GM19238 (cell line): ENCODE measurements around the gene TGIF2.

Experiments
- DNase-seq: peaks from one replicate; pipeline ENCODE4 v3.0.0; 2011; ENCODE audit warnings: low spot score; ENCODE audit not compliant: insufficient read length

Gene TGIF2

DNA sequence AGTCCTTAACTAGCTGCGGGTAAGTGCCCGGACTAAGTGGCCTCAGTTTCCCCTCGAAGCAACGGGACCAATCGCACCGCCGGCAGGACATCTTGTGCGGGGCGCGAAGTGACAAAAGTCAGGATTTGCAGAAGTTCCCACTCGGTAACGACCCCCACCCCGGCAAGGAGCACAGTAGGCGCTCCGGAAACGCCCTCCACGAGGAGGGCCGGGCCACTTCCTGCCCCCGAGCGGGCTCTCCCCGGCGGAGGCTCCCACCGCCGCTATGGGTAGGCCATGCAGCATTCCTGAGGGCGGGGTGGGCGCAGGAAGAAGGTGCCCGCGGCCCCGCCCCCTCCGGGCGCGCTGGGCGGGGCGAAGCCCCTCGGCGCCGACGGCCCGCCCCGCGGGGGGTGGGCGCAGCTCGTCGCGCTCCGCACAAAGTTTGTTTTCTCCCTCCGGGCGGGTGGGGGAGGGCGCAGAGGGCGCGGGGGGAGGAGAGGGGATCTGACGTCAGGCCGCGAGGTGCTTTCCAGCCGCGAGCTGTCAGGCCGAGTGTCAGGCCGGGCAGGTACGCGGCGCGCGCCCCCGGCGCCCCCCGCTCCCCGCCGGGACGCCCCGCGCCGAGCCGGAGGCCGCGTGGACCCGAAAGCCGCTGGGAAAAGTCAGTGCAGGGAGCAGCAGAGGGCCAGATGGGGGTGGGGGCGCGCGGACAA is at the start of gene TGIF2:
Gene TGIF2, plus strand, starts transcription at position 495 of the 695 bp plus-strand sequence. CDS start 5,178 bp downstream, outside the sequence.
- peak; percentile 98 for DNase-seq

DNA sequence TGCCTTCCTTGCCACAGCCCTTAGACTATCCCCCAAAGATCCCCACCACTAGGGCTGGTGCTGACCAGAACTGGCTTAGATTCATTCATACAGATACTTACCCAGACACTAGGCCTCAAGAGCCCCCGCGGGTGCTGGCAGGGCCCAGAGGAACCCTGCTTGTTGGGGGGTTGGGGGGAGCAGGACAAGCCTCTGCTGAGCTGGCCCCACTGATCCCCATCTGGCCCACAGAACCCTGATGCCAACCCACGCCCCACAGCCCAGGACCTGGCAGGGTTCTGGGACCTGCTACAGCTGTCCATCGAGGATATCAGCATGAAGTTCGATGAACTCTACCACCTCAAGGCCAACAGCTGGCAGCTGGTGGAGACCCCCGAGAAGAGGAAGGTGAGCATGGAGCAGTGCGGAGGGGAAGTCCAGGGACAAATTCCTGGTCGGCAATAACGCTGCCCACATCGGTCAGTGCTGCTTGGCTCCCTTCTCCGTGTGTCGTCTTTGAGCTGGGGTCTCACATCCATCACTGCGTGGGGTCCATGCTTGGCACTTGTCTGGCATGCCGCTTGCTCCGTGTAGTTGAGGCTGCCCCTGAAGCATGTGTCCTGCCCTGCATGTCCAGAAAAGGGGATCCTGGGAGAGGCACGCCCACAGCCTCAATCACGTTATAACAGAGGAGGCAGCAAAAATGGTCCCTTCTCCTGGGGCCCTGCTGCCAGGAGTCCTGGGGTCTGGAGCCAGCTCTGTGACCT is 47.6 kb upstream of the TGIF2 start:
- no peak for DNase-seq

DNA sequence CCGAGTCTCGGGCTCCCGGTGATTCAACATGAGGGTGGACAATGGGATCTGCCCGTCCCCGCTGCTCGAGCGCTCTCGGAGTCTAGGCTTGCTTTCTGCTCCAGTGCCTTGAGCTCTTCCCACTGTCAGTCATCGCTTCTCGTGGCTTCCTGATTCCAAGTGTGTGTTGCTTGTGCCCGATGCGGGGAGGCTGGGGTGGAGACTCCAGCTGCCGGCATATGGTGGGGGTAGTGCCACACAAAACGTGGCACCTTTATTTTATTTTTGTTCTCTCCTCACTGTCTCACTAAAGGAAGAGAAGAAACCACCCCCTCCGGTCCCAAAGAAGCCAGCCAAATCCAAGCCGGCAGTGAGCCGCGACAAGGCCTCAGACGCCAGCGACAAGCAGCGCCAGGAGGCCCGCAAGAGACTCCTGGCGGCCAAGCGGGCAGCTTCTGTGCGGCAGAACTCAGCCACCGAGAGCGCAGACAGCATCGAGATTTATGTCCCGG is 46.8 kb upstream of the TGIF2 start:
- DNase-seq = no peak

DNA sequence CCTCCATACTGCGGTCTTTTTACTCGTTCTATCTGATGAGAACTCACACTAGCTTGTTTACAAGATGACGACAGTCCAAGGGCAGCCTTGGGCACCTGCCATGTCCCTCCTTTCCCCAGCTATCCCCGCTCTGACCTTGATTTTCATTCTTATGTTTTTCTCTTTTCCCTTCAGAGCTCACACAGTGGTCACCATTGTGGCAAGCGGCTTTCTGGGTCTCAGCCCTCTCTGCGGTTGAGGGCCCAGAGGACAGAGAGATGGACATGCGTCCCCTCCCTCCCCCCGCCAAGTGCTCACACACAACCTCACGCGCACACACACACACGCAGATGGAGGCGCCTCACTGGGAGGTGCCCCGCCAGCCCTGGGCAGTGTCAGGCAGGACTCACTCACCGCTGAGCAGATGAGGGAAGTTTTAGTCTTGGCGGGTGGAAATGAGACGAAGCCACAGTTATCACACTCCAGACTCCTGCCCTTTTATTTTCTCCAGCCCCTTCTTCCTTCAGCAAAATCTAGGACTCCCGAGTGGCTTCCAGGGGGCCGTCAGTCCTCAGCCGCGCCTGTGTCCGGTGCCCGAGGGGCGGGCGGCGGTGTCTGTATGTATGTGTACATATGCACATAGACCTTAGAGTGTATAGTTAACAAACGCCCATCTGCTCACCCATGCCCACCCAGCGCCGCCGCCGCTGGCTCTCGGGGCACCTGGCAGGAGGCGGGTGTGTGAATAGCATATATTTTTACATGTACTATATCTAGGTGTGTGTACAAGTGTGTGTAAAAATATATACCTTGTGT is 45.9 kb upstream of the TGIF2 start:
- no peak for DNase-seq

DNA sequence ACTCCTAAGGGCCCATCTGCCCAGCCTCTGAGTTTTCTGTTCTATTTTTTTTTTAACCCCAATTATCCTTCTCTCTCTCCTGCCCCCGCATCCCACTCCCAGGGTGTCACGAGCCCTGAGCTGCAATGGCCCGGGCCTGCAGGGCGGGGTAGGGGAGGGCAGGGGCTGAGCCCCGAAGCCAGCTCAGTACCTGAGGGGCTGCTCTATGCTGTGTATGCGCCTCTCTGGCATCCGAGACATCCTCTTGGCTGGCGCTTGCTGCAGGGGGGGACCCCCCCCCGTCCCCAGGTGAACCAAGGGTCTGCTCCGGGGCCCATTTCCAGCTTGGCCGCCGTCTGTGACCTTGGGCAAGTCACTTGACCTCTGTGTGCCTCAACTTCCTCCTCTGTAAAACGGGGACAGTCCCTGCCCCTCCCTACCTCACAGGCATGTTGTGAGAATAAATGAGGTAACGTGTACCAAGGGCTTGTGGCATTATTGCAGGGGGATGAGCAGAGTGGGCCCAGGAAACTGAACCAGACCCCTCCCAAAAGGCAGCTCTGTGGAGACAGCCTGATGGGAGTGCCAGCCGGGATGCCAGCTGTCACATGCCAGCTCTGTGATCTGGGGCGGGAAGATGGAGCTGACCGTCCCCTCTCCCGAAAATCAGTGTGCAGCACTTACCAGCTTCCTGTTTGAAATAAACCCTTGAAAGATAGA is 45.1 kb upstream of the TGIF2 start:
- no peak for DNase-seq

DNA sequence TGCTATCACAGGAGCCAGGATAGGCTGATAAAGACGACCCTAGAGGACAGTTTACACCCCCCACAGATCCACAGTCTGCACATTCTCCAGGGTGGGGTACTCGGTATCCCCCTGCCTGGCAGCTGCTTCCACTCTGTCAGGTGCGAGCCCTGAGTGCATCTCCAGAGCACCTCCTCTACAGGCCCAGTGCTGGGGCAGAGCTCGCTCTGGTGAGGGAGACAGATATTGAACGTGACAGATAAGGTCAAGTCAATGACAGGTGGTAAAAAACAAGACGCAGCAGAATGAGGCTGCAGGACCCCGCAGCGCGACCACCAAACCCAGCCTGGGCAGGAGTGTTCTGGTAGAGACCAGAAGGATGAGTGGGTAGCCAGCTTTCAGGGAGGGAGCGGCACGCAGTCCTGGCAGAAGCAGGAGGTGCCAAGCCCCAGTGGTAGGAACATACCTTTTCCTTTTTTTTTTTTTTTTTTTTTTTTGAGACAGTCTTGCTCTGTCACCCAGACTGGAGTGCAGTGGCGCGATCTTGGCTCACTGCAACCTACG is 44.5 kb upstream of the TGIF2 start:
- DNase-seq = no peak

DNA sequence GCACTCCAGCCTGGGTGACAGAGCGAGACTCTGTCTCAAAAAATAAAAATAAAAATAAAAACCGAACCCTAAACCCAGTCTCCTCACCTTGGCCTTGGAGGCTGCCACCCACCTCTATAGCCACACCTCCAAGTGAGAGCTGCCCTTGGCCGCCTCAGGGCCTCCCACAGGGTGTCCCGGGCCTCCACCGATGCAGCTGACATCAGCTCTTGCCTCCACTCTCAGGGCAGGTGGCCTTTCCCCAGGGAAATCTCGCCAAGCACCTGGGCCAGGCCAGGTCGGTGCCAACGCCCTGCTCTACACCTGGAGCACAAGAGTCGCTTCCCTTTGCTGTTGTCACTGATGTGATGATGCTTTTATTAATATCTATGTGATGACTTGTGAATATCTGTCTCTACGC is 41.0 kb upstream of the TGIF2 start:
- DNase-seq = no peak

DNA sequence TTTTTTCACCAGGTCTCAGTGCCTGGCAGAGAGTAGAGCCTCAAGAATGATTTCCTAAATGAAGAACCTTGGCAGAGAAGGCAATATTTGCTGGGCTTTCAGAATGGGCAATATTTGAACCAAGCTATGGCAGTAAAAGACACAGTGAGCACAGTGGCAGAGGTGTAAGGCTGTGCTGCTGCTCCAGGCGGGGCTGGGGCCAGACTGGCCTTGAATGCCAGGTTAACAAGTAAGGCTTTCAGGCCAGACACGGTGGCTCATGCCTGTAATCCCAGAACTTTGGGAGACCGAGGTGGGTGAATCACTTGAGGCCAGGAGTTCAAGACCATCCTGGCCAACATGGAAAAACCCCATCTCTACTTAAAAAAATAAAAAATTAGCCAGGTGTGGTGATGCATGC is 40.6 kb upstream of the TGIF2 start:
- DNase-seq = no peak

DNA sequence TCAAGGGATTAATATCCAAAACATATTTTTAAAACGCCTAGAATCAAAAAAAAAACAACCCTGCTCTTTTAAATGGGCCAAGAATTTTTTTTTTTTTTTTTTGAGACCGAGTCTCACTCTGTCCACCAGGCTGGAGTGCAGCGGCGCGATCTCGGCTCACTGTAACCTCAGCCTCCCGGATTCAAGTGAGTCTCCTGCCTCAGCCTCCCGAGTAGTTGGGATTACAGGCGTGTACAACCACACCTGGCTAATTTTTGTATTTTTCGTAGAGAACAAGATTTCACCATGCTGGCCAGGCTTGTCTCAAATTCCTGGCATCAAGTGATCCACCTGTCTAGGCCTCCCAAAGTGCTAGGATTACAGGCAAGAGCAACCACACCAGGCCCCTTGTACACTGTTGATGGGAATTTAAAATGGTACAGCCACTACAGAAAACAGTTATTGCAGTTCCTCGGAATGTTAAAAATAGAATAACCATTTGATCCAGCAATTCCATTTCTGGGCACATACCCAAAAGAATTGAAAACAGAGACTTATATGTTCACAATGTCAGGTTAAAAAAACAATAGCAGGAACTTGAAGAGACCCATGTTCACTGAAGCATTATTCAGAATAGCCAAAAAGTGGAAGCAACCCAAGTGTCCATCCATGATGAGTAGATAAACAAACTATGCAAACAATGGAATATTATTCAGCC is 35.2 kb upstream of the TGIF2 start:
- no peak for DNase-seq

DNA sequence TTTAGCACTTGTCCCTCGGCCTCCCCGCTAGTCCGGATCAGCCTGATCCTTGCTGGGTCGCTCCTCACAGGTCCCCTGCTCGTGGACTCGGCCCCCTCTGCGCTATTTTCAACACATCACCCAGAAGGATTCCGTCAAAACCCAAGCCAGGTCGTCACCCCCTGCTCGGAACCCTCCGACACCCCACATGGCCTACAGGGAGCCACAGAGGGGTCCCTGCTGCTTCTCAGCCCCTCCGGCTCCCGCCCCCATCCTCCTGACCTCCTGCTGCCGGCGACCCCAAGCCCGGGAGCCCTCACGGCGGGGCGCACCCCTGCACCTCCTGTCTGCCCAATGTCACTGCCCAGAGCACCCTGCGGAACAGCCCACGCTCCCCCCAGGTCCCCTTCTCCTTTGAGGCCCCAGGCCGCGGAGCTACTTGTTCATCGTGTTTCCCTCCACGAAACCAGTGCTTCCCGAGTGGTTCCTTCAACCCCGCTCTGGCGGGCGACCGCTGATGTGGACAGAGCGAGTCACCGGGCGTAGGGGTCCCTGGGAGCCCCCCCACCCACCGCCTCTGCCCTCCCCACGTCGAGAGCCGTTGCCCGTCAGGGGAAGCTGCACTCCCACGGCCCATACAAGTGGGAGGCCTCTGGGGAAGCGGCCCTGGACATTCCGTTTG is 32.7 kb upstream of the TGIF2 start:
- no peak for DNase-seq

DNA sequence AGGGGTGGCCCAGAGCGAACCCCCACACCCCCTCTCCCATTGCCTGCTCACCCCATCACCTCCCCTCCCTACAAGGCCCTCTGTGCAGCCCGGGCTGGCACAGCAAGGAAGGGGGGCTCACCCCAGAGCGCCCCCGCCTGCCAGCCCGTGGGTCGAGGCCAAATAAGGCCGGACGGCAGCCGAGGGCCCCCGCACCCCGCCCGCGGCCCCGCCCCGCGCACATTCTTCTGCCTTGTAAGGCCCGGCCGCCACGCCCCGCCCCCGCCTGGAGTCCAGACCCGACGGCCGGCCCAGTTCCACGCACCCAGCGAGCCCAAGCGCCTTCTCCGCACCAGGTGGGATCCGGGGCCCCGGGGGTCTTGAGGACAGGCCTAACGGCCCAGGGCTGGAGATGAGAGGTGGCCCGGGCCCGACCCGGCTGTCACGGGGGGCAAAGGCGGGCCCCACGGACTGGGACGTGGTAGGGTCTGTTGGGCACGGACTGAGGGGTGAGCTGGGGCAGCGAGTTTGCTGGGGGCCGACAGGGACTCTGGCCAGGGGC is 32.1 kb upstream of the TGIF2 start, which contains the start of gene MYL9:
Gene MYL9, plus strand, starts transcription at position 293 of the 541 bp plus-strand sequence. CDS start 3,366 bp downstream, outside the sequence.
- no peak for DNase-seq

DNA sequence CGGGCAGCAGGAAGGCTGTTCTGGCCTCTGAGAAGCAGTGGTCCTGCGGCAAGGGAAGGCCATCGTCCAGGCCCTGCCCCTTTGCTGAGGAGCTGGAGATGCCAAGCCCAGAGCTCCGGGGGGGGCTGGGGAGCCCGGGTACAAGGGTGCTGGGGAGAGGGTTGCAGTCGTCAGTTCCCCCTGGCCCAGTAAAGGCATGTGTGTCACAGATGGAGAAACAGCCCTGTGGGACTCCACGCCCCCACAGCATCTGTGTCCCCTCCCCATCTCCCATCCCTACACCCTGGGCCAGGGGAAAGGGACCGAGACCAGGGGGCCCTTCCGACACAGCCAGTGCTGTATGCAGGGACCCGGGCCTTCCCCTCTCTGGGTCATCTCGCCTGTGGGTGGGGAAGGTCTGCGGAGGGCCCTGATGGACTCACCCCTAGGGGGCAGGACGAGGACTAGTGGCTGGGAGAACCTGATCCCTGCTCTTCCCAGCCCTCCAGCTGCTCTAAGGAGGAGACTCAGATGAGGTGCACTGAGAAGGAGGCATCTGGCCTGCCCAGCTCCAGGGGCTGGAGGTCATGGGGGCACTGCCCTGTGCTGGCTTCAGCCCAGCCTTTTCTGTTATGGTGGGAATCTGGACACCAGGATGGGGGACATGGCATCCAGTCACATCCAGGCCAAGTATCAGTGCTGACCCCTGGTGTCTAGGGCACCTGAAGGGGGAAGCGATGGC is 31.5 kb upstream of the TGIF2 start:
- no peak for DNase-seq

DNA sequence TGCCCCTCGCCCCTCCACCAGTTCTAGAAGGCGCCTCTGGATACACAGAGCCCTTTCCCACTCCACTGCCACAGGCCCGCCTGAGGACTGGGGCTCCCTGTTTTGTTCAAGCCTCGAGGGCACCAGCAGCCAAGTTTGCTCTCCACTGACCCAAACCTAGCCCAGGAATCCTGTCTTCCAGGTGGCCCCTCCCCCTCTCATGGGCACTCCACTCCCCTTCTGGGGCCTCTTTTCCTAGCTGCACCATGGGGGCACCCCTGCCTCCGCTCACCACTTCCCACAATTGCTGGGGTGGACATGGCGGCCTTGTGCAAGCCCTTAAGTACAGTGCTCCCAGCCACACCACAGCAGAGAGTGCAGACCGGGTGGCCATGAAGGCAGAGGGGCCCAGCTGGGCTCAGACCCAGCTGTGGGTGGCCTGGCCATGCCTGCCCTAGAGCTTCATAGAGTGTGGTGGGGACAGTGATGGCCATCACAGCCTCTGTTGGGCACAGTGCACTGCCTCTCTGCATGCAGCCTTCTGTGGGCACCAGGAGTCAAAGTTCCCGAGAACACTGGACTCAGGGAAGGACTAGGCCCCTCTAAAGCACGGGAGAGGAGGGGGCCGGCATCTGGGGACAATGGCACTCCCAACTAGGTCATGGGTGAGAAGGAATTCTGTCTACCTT is 30.7 kb upstream of the TGIF2 start:
- DNase-seq = no peak

DNA sequence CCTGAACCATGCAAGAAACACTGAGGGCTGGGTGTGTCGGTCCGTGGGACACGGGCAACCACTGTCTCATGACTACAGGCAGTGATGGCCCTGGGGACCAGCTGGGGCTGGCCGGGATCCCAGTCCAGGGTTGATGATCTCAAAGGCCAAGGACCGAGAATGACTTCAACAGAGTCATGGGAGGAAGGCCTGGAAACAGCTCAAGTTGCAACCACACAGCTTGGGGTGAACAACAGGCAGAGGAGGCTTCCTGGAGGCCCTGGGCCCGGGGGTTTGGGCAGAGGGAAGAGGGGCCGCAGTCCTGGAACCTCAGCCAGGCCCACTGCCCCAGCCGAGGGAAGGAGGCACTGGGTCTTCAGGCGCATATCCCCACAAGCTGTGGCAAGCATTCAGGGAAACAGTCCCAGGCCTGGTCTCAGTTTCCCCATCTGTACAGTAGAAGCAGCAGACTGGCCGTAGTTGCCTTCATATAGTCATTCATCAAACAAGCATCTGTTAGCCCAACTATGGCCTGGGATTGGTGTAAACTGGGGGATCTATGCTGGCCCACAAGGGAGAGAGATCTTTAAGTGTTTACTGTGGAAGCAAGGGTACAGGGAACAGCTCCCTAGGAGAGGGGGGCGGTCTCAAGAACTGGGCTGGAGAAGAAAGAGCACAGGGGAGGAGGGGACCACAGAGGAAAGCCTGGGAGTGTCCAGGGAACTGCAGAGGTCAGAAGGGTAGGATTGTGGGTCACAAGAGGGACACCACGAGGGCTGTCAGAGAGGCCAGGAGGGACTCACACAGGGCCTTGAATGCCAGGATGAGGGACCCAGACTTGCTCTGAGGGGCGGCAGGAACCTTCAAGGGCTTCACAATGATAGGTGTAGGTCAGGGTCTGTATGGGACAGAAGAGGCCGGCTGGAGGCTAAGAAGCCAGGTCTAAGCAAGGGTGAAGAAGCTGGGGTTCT is 29.9 kb upstream of the TGIF2 start:
- no peak for DNase-seq

DNA sequence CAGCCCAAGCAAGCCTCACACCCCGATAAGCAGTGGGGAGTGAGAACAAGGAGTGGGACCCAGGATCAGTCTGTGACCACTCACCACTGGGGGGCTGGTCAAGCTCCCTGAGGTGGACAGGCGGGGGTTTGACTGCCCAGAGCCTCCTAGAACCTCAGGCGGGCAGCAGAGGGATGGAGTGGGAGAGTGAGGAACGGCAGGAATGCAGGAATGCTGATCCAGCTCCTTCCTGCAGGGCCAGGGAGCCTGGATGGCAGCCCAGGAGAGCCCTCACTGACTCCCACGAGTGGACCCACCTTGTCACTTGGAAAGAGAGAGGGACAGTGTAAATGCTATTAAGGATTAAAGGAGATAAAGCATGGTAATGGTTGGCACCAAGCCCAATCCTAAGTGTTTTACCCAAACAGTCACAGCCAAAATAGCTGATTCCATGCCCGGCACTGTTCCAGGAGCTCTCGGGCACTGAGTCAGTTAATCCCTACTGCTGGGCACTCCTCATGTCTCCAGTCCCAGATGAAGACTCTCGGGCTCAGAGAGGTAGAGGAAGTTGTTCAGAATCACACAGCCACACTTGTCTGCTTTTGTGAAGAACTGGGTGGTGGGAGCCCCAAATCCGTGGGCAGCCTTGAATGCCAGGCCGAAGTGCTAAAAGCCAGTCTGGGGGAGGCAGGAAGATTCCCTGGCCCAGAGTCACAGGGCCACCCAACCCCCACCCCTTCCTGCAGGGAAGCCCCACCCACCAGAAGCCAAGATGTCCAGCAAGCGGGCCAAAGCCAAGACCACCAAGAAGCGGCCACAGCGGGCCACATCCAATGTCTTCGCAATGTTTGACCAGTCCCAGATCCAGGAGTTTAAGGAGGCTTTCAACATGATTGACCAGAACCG is 29.0 kb upstream of the TGIF2 start:
- DNase-seq = no peak

DNA sequence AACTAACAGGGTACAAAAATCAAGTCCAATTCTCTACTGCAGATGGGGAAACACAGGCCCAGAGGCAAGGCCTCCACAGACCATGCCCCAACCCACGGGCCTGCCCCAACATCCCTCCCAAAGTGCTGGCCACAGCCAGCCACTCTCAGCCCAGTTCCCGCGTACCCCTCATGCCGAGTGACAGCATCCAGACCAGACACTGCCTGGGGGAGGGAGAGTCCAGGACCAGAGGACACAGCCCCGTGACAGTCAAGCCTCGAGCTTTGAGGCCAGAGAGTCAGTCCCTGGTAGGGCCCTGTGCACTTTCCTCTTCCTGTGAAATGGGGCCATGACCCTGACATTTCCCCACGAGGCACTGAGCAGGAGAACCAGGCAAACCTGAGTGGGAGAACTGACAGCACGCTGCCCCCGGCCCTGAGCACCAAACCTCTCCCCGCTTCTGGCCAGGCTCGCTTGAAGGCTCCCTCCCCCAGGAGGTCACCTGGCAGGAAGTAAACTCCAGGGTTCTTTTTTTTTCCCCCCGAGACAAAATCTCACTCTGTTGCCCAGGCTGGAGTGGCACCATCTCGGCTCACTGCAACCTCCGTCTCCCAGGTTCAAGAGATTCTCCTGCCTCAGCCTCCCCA is 27.2 kb upstream of the TGIF2 start:
- no peak for DNase-seq
